Upper lobe of left lung (tissue), 6 donors: ENCODE measurements around the gene ZBED4. TPM values are rescaled to one million over a fixed set of nuclear protein-coding genes. Genes with fewer than 3 reads are reported as not detected.
A peak's percentile ranks its signal among the peaks of the same experiment; 100 is the strongest.

ENCODE experiments used
- ATAC-seq, 2 donors: fragments of 200-7000 bp; cut with Tn5 transposase; one replicate each; pipeline ENCODE4 v1.9.1; 2022; ENCODE audit warnings: mild to moderate bottlenecking in 2 of 2, moderate library complexity in 2 of 2; ENCODE audit not compliant: low FRiP score in 2 of 2
- DNase-seq, 2 donors: peaks; one replicate each; pipeline ENCODE4 v3.0.0-alpha.2; 2019 to 2020
- H3K27ac ChIP-seq, 4 donors: fragments of 200-600 bp; sonication (generic); one replicate each; pipeline ENCODE4 v1.5.1; 2016 to 2019
- H3K27me3 ChIP-seq, 4 donors: fragments of 200-600 bp; sonication (generic); one replicate each; pipeline ENCODE4 v1.5.1; 2017 to 2019
- H3K36me3 ChIP-seq, 4 donors: fragments of 200-600 bp; sonication (generic); one replicate each; pipeline ENCODE4 v1.5.1; 2016 to 2019
- H3K4me1 ChIP-seq, 4 donors: fragments of 200-600 bp; sonication (generic); one replicate each; pipeline ENCODE4 v1.5.1; 2018 to 2019
- H3K4me3 ChIP-seq, 4 donors: fragments of 200-600 bp; sonication (generic); one replicate each; pipeline ENCODE4 v1.5.1; 2017 to 2019; ENCODE audit warnings: mild to moderate bottlenecking in 2 of 4, moderate library complexity in 1 of 4
- H3K9me3 ChIP-seq, 4 donors: fragments of 200-600 bp; sonication (generic); one replicate each; pipeline ENCODE4 v1.5.1; 2018 to 2019
- EP300 ChIP-seq, 4 donors: sonication (generic); formaldehyde crosslinking; IDR thresholded peaks; one replicate each; pipeline ENCODE4 v1.5.1; 2017; ENCODE audit warnings: antibody characterized with exemption in 4 of 4, control low read depth in 2 of 4
- POLR2A ChIP-seq, 4 donors: fragments of 450-650 bp; IDR thresholded peaks; one replicate each; pipeline ENCODE4 v1.5.1; 2016 to 2017; ENCODE audit warnings: antibody characterized with exemption in 4 of 4, mild to moderate bottlenecking in 2 of 4
- POLR2AphosphoS5 ChIP-seq, 2 donors: sonication (generic); formaldehyde crosslinking; IDR thresholded peaks; one replicate each; pipeline ENCODE4 v1.5.1; 2017; ENCODE audit warnings: antibody characterized with exemption in 2 of 2
- WGBS, 2 donors: methylation state at CpG; one replicate each; pipeline ENCODE4 v1.1.5; 2017 to 2018; 5-methylcytosine and 5-hydroxymethylcytosine counted together
- total RNA-seq, 6 donors: library from RNA; depleted of rRNA in 4 of 6; stranded (reverse); fragments of >200 nt in 4 of 6; gene quantifications; one replicate each; pipeline versions ENCODE4 v1.1.0 to v1.2.1, GENCODE V29; 2016 to 2021
- TF ChIP-seq, protein P1 (sequence below), 6 experiments: fragments of 450-650 bp in 4 of 6; fragments of 200-600 bp in 2 of 6; sonication (generic) in 2 of 6; IDR thresholded peaks; one replicate each; pipeline ENCODE4 v1.5.1; 2016 to 2019; ENCODE audit warnings: antibody characterized with exemption in 6 of 6
- donor health status: DM: no; HTN: no; CAD: no; lungs with moderate emphysema.
- donor health status: DM: no; HTN: yes; CAD: no; lungs with severe emphysema.

ZBED4 gene
- total RNA-seq, 6 donors from 2014 or later, result 10.8 to 19.9 (median 15.5) TPM

DNA sequence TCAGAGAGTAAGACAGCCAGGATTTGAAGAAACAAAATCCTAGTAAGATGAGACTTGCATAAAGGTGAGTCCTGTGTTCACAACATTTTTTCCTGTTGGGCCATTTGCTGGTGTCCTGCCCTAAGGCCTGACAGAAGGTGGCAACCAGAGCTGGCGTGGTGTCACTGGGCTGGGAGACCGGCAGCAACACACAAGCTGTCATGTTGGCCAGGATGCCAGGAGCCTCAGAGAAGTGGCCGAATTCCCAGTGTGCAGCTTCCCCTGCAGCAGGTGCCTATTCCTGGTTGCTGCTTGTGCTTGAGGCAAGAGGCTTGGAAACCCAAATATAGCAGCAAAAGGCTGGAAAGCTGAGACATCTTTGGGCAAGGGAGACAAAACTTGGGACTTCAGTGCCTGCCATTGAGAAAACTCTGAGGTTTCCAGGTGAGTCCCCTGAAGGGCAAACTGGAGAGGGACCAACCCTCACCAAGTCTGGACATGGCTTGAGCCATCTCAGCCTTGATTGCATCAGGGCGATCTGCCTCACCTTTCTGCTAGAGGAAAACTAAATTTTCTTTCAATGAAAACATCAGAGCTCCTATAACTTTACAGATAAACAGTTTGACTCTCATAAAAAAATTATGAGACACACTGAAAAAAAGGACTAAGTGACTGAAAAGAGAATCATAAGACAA, 38.7 kb downstream of the ZBED4 start:
- no peak overlapping the region for H3K27ac ChIP-seq
- DNase-seq, result no peak
- ATAC-seq, result no peak
- no peaks in the 10 kb centered on the region for H3K9me3 ChIP-seq
- no peaks in the 10 kb centered on the region for H3K27me3 ChIP-seq
- TF ChIP-seq EP300 (IDR thresholded peaks at IDR 0.05) (no peak), POLR2A (IDR thresholded peaks at IDR 0.05) (no peak), POLR2AphosphoS5 (IDR thresholded peaks at IDR 0.05) (no peak)
- TF ChIP-seq, protein P1, sequence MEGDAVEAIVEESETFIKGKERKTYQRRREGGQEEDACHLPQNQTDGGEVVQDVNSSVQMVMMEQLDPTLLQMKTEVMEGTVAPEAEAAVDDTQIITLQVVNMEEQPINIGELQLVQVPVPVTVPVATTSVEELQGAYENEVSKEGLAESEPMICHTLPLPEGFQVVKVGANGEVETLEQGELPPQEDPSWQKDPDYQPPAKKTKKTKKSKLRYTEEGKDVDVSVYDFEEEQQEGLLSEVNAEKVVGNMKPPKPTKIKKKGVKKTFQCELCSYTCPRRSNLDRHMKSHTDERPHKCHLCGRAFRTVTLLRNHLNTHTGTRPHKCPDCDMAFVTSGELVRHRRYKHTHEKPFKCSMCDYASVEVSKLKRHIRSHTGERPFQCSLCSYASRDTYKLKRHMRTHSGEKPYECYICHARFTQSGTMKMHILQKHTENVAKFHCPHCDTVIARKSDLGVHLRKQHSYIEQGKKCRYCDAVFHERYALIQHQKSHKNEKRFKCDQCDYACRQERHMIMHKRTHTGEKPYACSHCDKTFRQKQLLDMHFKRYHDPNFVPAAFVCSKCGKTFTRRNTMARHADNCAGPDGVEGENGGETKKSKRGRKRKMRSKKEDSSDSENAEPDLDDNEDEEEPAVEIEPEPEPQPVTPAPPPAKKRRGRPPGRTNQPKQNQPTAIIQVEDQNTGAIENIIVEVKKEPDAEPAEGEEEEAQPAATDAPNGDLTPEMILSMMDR (IDR thresholded peaks at IDR 0.05), result no peak
- H3K4me3 ChIP-seq, result no peak overlapping the region
- H3K4me1 ChIP-seq, result no peaks in the 10 kb centered on the region
- WGBS, 2 donors, result 93 to 95% methylated on average over 4 of the region's 4 CpGs
- H3K36me3 ChIP-seq, result peaks cover 0 to 22% (median 0%) of the 10 kb centered on the region in 4 donors

DNA sequence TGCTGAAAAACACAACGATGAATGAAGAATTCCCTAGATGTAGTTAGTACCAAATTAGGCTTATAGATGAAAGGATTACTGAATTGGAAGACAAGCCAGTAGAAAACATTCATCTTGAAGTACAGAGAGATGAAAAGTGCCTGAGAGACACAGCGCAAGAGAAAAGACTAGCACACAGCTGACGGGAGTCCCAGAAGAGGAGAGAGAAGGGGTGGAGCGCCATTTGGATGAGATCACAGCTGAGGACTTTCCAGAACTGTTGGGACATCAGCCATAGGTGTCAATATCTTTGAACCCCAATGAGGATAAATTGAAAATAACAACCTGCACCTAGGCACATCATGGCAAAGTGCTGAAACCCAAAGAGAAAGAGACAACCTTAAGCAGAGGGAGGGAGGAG, 39.4 kb downstream of the ZBED4 start:
- H3K4me3 ChIP-seq, result no peak overlapping the region
- ATAC-seq (no peak), DNase-seq (no peak)
- H3K36me3 ChIP-seq, result peaks cover 0 to 16% (median 0%) of the 10 kb centered on the region in 4 donors
- 84 to 98% methylated on average over 4 of the region's 4 CpGs for WGBS, 2 donors
- no peaks in the 10 kb centered on the region for H3K27me3 ChIP-seq
- TF ChIP-seq POLR2AphosphoS5 (IDR thresholded peaks at IDR 0.05), result no peak
- no peak for TF ChIP-seq EP300 (IDR thresholded peaks at IDR 0.05)
- TF ChIP-seq POLR2A (IDR thresholded peaks at IDR 0.05), result no peak
- TF ChIP-seq, protein P1 (IDR thresholded peaks at IDR 0.05), result no peak
- H3K9me3 ChIP-seq, result no peaks in the 10 kb centered on the region
- H3K27ac ChIP-seq, result no peak overlapping the region
- H3K4me1 ChIP-seq, result no peaks in the 10 kb centered on the region

DNA sequence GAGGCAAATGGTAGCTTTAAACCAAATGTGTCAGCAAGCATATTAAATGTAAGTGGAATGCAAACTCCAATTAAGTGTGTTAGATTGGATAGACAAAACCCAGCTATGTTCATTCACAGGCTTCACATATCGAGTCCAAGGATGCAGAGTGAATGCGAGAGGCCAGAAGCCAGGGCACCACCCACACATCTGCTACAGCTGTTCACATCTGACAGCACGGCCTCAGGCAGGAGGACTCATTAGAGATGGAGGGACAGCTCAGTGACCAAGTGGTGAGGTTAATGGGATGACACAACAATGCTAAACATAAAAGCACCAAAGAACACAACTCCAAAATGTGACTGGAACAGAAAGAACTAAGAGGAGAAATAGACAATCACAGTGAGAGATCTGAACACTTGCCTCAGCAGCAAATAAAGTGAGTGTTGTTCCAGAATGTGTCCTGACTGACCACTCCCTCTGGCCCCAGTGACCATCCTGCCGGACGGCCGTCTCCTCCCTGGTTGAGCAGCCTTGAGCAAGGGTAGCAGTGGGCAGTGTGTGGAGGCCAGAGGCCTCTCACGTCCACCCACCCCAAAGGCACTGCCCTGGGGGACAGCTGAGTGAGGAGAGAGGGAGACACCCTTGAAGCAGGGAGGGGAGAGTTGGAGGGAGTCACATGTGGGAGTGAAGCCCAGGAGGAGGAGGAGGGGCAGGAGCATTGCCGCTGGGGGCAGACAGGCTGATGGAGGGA, 40.8 kb downstream of the ZBED4 start:
- ATAC-seq (peak in 1 of 2 donors; percentile 76), DNase-seq (no peak)
- Histone ChIP-seq H3K27me3 (no peaks in the 10 kb centered on the region), H3K4me1 (no peaks in the 10 kb centered on the region), H3K4me3 (no peak overlapping the region), H3K9me3 (no peaks in the 10 kb centered on the region), H3K36me3 (peaks cover 0 to 5% (median 0%) of the 10 kb centered on the region in 4 donors), H3K27ac (no peak overlapping the region)
- WGBS, 2 donors, result 90 to 93% methylated on average over 8 of the region's 8 CpGs
- TF ChIP-seq POLR2AphosphoS5 (IDR thresholded peaks at IDR 0.05) (no peak), EP300 (IDR thresholded peaks at IDR 0.05) (no peak), POLR2A (IDR thresholded peaks at IDR 0.05) (no peak)
- TF ChIP-seq, protein P1 (IDR thresholded peaks at IDR 0.05), result no peak

DNA sequence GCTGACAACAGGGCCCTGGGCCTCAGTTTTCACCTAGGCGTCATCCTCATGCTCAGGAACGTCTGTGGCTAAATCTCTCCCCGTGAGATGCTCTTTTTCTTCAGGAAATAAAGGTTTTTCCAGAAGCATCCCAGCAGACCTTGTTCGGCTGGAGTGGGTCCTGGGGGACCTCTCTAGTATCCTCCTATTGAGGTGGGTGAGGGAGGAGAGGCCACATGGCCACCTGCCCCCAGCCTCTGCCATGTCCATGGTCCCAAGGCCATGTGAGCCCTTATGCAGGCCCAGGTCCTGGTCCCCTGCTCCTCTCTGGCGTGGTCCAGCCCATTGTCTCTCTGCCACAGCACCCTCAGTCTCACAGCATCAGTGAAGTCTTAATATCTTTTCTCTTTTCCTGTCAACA, 42.6 kb downstream of the ZBED4 start:
- no peak for ATAC-seq

More for the DNA sequence above, 42.6 kb downstream of the ZBED4 start:
- Histone ChIP-seq H3K27me3 (no peaks in the 10 kb centered on the region), H3K36me3 (peaks cover 0 to 20% (median 6%) of the 10 kb centered on the region in 4 donors), H3K4me1 (no peaks in the 10 kb centered on the region), H3K9me3 (no peaks in the 10 kb centered on the region), H3K4me3 (no peak overlapping the region), H3K27ac (no peak overlapping the region)
- 91 to 98% methylated on average over 4 to 5 of the region's 5 CpGs for WGBS, 2 donors
- TF ChIP-seq EP300 (IDR thresholded peaks at IDR 0.05), result no peak
- TF ChIP-seq, protein P1 (IDR thresholded peaks at IDR 0.05), result no peak
- no peak for TF ChIP-seq POLR2AphosphoS5 (IDR thresholded peaks at IDR 0.05)
- TF ChIP-seq POLR2A (IDR thresholded peaks at IDR 0.05), result no peak
- no peak for DNase-seq
